Stomach smooth muscle (tissue), 2 donors: ENCODE results near the gene PRSS27.

ENCODE experiments used
- H3K27ac ChIP-seq: one replicate; pipeline ENCODE4 v1.7.0; 2013; ENCODE audit warnings: mild to moderate bottlenecking, low read length, inconsistent platforms
- H3K27me3 ChIP-seq, 2 donors: one replicate each; pipeline ENCODE4 v1.7.0; 2013; ENCODE audit warnings: low read length in 2 of 2; ENCODE audit not compliant: insufficient read depth in 2 of 2, control insufficient read depth in 1 of 2
- H3K36me3 ChIP-seq, 2 donors: one replicate each; pipeline ENCODE4 v1.7.0; 2013; ENCODE audit warnings: low read length in 2 of 2; ENCODE audit not compliant: control insufficient read depth in 2 of 2, insufficient read depth in 2 of 2
- H3K4me1 ChIP-seq: one replicate; pipeline ENCODE4 v1.7.0; 2013; ENCODE audit warnings: low read length; ENCODE audit not compliant: control insufficient read depth, insufficient read depth
- H3K4me3 ChIP-seq, 2 donors: one replicate each; pipeline ENCODE4 v1.7.0; 2013; ENCODE audit warnings: low read length in 2 of 2
- H3K9ac ChIP-seq, 2 donors: one replicate each; pipeline ENCODE4 v1.7.0; 2013; ENCODE audit warnings: low read length in 2 of 2, mild to moderate bottlenecking in 1 of 2
- H3K9me3 ChIP-seq, 2 donors: one replicate each; pipeline ENCODE4 v1.7.0; 2013; ENCODE audit warnings: low read length in 2 of 2; ENCODE audit not compliant: control insufficient read depth in 2 of 2
- donor health status: healthy.
- donor health status: Pancreatic carcinoma.

The PRSS27 gene

GRCh38 chr16:2713523-2713922 is 6.5 kb downstream of the PRSS27 start:
- Histone ChIP-seq H3K36me3 (peaks cover 0 to under 1% of the 10 kb centered on the region in 2 donors), H3K9ac (no peak overlapping the region), H3K4me3 (no peak overlapping the region)

GRCh38 chr16:2712546-2712945 is 7.5 kb downstream of the PRSS27 start:
- Histone ChIP-seq H3K36me3 (peaks cover 4 to 10% of the 10 kb centered on the region in 2 donors), H3K27ac (no peak overlapping the region), H3K4me3 (no peak overlapping the region), H3K27me3 (peaks cover 2 to 5% of the 10 kb centered on the region in 2 donors), H3K4me1 (peaks cover 5% of the 10 kb centered on the region), H3K9me3 (no peaks in the 10 kb centered on the region), H3K9ac (no peak overlapping the region)

More at GRCh38 chr16:2713523-2713922, 6.5 kb downstream of the PRSS27 start:
- peaks cover 2 to 5% of the 10 kb centered on the region in 2 donors for H3K27me3 ChIP-seq
- H3K4me1 ChIP-seq: peaks cover 5% of the 10 kb centered on the region
- no peaks in the 10 kb centered on the region for H3K9me3 ChIP-seq
- no peak overlapping the region for H3K27ac ChIP-seq

- Histone ChIP-seq H3K27ac (no peak overlapping the region), H3K4me3 (no peak overlapping the region), H3K36me3 (peaks cover 9 to 14% of the 10 kb centered on the region in 2 donors), H3K4me1 (peaks cover 5% of the 10 kb centered on the region), H3K9ac (no peak overlapping the region), H3K27me3 (peaks cover 2 to 5% of the 10 kb centered on the region in 2 donors), H3K9me3 (no peaks in the 10 kb centered on the region)
These were observed 8.0 kb downstream of the PRSS27 start for GRCh38 chr16:2712063-2712441.

GRCh38 chr16:2711370-2712062 is 8.5 kb downstream of the PRSS27 start:
- Histone ChIP-seq H3K9ac (no peak overlapping the region), H3K36me3 (peaks cover 10 to 14% of the 10 kb centered on the region in 2 donors), H3K9me3 (no peaks in the 10 kb centered on the region), H3K4me3 (no peak overlapping the region), H3K4me1 (peaks cover 5% of the 10 kb centered on the region), H3K27ac (no peak overlapping the region), H3K27me3 (peaks cover 2 to 5% of the 10 kb centered on the region in 2 donors)

- peaks cover 10 to 14% of the 10 kb centered on the region in 2 donors for H3K36me3 ChIP-seq
- H3K9me3 ChIP-seq: no peaks in the 10 kb centered on the region
- H3K27ac ChIP-seq: no peak overlapping the region
- no peak overlapping the region for H3K9ac ChIP-seq
- H3K4me1 ChIP-seq: peaks cover 4% of the 10 kb centered on the region
- H3K27me3 ChIP-seq: peaks cover 0 to 4% of the 10 kb centered on the region in 2 donors
- H3K4me3 ChIP-seq: no peak overlapping the region
These were observed 9.3 kb downstream of the PRSS27 start for GRCh38 chr16:2710711-2711231.

- Histone ChIP-seq H3K36me3 (peaks cover 10 to 14% of the 10 kb centered on the region in 2 donors), H3K4me3 (no peak overlapping the region), H3K27me3 (no peaks in the 10 kb centered on the region), H3K9me3 (no peaks in the 10 kb centered on the region), H3K4me1 (no peaks in the 10 kb centered on the region), H3K9ac (no peak overlapping the region), H3K27ac (no peak overlapping the region)
These were observed 9.9 kb downstream of the PRSS27 start for GRCh38 chr16:2710021-2710710.

- Histone ChIP-seq H3K9me3 (no peaks in the 10 kb centered on the region), H3K9ac (no peak overlapping the region), H3K4me1 (no peaks in the 10 kb centered on the region), H3K4me3 (no peak overlapping the region), H3K27ac (no peak overlapping the region), H3K27me3 (no peaks in the 10 kb centered on the region), H3K36me3 (peaks cover 10 to 14% of the 10 kb centered on the region in 2 donors)
These were observed 10.4 kb downstream of the PRSS27 start for GRCh38 chr16:2709588-2709984.

- no peak overlapping the region for H3K4me3 ChIP-seq
- peaks cover 10 to 16% of the 10 kb centered on the region in 2 donors for H3K36me3 ChIP-seq
- H3K4me1 ChIP-seq: no peaks in the 10 kb centered on the region
- no peak overlapping the region for H3K9ac ChIP-seq
- no peaks in the 10 kb centered on the region for H3K9me3 ChIP-seq
- no peak overlapping the region for H3K27ac ChIP-seq
- H3K27me3 ChIP-seq: no peaks in the 10 kb centered on the region
These were observed 11.0 kb downstream of the PRSS27 start for GRCh38 chr16:2708955-2709587.

GRCh38 chr16:2708290-2708639 is 11.8 kb downstream of the PRSS27 start:
- H3K4me1 ChIP-seq: no peaks in the 10 kb centered on the region
- no peaks in the 10 kb centered on the region for H3K9me3 ChIP-seq
- H3K4me3 ChIP-seq: no peak overlapping the region
- no peak overlapping the region for H3K27ac ChIP-seq
- no peak overlapping the region for H3K9ac ChIP-seq
- no peaks in the 10 kb centered on the region for H3K27me3 ChIP-seq
- H3K36me3 ChIP-seq: peaks cover 10 to 16% of the 10 kb centered on the region in 2 donors

- H3K4me1 ChIP-seq: no peaks in the 10 kb centered on the region
- no peaks in the 10 kb centered on the region for H3K9me3 ChIP-seq
- H3K4me3 ChIP-seq: no peak overlapping the region
- peaks cover 10 to 21% of the 10 kb centered on the region in 2 donors for H3K36me3 ChIP-seq
- no peak overlapping the region for H3K9ac ChIP-seq
- H3K27me3 ChIP-seq: no peaks in the 10 kb centered on the region
- no peak overlapping the region for H3K27ac ChIP-seq
These were observed 12.4 kb downstream of the PRSS27 start for GRCh38 chr16:2707368-2708289.
